Body of pancreas (tissue), 4 donors: ENCODE measurements around the gene WNT6. TPM values are rescaled to one million over a fixed set of nuclear protein-coding genes. Genes with fewer than 3 reads are reported as not detected.

Experiments
- ATAC-seq: fragments of 150-250 bp; one replicate; pipeline ENCODE4 v1.9.1; 2016
- DNase-seq, 4 donors: peaks; one replicate each; pipeline ENCODE4 v3.0.0-alpha.2; 2019
- H3K27ac ChIP-seq, 4 donors: fragments of 200-600 bp; sonication (generic); 1 replicate in 3 of 4; 2 replicates in 1 of 4; pipeline versions ENCODE4 v1.5.1 to v1.6.1; 2016 to 2019; ENCODE audit warnings: mild to moderate bottlenecking in 1 of 4, mixed read lengths in 1 of 4, moderate library complexity in 1 of 4
- H3K27me3 ChIP-seq, 2 donors: fragments of 200-600 bp; sonication (generic); one replicate each; pipeline ENCODE4 v1.6.0; 2016; ENCODE audit warnings: mild to moderate bottlenecking in 1 of 2
- H3K36me3 ChIP-seq, 2 donors: fragments of 200-600 bp; sonication (generic); replicated peaks in 1 of 2; 2 replicates each; pipeline ENCODE4 v1.5.1; 2016; ENCODE audit warnings: low read depth in 2 of 2; ENCODE audit not compliant: insufficient read depth in 1 of 2
- H3K4me1 ChIP-seq: fragments of 200-600 bp; sonication (generic); one replicate; pipeline ENCODE4 v1.6.0; 2016
- H3K4me3 ChIP-seq, 2 donors: fragments of 200-600 bp; sonication (generic); 1 replicate in 1 of 2; 2 replicates in 1 of 2; pipeline ENCODE4 v1.5.1; 2016 to 2019
- H3K9me3 ChIP-seq, 3 donors: fragments of 200-600 bp; sonication (generic); 1 replicate in 2 of 3; 2 replicates in 1 of 3; pipeline ENCODE4 v1.5.1; 2016
- POLR2A ChIP-seq, 3 donors: fragments of 450-650 bp; IDR thresholded peaks; one replicate each; pipeline ENCODE4 v1.6.1; 2016; ENCODE audit warnings: antibody characterized with exemption in 3 of 3, mild to moderate bottlenecking in 2 of 3
- WGBS, 2 donors: methylation state at CpG; one replicate each; pipeline ENCODE4 v1.1.5; 2017; 5-methylcytosine and 5-hydroxymethylcytosine counted together
- intact Hi-C: fragments of 100-400 bp; cut with DNase I; formaldehyde crosslinking; loops from one replicate; pipeline ENCODE4 v1.15.1; 2023
- total RNA-seq, 2 donors: library from RNA; depleted of rRNA; stranded (reverse); fragments of >200 nt; gene quantifications; one replicate each; pipeline ENCODE4 v1.1.0, GENCODE V29; 2016
- TF ChIP-seq, protein P1 (sequence below), 7 experiments: fragments of 450-650 bp in 4 of 7; fragments of 200-600 bp in 3 of 7; sonication (generic) in 3 of 7; IDR thresholded peaks; one replicate each; pipeline ENCODE4 v1.5.1; 2016 to 2019; ENCODE audit warnings: antibody characterized with exemption in 7 of 7

Gene WNT6
- total RNA-seq, 2 donors from 2014 or later = 1.0 TPM; not detected in 1

DNA sequence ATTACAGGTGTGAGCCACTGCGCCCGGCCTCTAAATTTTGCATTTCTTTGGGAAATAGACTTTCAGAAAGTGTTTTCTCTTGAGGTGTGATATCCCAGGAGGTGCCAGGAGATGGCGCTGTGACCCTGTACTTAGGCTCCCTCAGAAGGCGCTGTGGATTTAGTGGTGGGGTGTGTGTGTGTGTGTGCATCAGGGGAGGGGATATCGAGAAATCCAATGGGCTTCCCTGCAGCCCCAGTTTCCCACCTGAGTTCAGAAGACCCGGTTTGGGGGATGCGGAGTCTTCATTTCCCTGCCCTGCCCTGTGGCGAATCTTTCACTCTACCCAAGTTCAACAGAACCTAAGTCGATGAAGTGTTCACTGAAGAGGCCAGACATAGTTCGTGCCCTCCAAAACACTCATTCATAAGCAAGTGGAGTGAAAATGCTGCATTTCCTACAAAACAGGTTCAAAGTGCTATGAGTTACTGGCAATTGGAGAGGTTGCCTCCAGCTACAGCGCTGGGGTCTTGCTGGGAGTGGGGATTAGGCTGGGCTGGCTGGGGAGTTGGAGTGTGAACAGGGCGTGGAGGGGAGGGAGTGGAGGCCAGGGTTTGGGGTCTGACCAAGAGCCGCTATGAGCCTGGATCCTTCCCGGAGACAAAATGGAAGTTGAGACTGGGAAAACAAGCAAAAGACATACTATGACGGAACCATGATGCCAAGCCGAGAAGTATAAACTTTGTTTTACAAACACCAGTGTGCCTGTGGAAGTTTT lies 6.5 kb upstream of the WNT6 start:
- peaks cover 8% of the 10 kb centered on the region for H3K4me1 ChIP-seq
- no peaks in the 10 kb centered on the region for H3K36me3 ChIP-seq
- no peaks in the 10 kb centered on the region for H3K27me3 ChIP-seq
- H3K9me3 ChIP-seq = no peaks in the 10 kb centered on the region
- no peak overlapping the region for H3K27ac ChIP-seq
- 17 to 19% methylated on average over 14 to 16 of the region's 16 CpGs for WGBS, 2 donors
- DNase-seq (peak; percentile 59 to 74 (median 62)), ATAC-seq (peak; percentile 65)
- intact Hi-C loops = loop anchor here (10.0 kb wide), 1 partner anchor 148 kb away; no protein-coding TSS in a partner anchor
- no peak for TF ChIP-seq POLR2A (IDR thresholded peaks at IDR 0.05)
- TF ChIP-seq, protein P1, sequence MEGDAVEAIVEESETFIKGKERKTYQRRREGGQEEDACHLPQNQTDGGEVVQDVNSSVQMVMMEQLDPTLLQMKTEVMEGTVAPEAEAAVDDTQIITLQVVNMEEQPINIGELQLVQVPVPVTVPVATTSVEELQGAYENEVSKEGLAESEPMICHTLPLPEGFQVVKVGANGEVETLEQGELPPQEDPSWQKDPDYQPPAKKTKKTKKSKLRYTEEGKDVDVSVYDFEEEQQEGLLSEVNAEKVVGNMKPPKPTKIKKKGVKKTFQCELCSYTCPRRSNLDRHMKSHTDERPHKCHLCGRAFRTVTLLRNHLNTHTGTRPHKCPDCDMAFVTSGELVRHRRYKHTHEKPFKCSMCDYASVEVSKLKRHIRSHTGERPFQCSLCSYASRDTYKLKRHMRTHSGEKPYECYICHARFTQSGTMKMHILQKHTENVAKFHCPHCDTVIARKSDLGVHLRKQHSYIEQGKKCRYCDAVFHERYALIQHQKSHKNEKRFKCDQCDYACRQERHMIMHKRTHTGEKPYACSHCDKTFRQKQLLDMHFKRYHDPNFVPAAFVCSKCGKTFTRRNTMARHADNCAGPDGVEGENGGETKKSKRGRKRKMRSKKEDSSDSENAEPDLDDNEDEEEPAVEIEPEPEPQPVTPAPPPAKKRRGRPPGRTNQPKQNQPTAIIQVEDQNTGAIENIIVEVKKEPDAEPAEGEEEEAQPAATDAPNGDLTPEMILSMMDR (IDR thresholded peaks at IDR 0.05) = peak; percentile 35 to 81 (median 64)
- H3K4me3 ChIP-seq = no peak overlapping the region

DNA sequence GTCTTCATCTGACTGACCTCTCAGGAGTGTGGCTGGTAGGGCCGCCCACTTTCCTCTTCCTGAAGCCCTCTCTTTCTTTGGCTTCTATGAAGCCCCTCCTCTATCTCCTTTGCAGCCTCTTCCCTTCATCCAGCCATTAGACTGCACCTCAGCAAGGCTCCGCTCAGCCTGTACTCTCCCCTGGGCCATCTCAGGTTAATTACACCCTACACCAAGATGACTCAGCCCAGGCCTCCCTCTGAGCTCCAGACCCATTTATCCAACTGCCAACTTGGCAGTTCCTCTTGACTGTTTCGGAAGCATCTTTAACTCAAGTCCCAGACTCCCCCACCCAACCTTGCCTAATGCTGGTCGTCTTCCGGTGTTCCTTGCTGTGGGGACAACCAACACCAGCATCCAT lies 5.8 kb upstream of the WNT6 start:
- intact Hi-C loops = loop anchor here (10.0 kb wide), 1 partner anchor 149 kb away; no protein-coding TSS in a partner anchor
- H3K4me3 ChIP-seq = no peak overlapping the region
- H3K4me1 ChIP-seq = peaks cover 8% of the 10 kb centered on the region
- no peak for DNase-seq
- TF ChIP-seq, protein P1 (IDR thresholded peaks at IDR 0.05) = no peak
- TF ChIP-seq POLR2A (IDR thresholded peaks at IDR 0.05) = no peak
- H3K27me3 ChIP-seq = no peaks in the 10 kb centered on the region
- WGBS, 2 donors = 38 to 52% methylated on average over 5 of the region's 5 CpGs
- no peaks in the 10 kb centered on the region for H3K9me3 ChIP-seq
- ATAC-seq = no peak
- no peaks in the 10 kb centered on the region for H3K36me3 ChIP-seq
- H3K27ac ChIP-seq = no peak overlapping the region

DNA sequence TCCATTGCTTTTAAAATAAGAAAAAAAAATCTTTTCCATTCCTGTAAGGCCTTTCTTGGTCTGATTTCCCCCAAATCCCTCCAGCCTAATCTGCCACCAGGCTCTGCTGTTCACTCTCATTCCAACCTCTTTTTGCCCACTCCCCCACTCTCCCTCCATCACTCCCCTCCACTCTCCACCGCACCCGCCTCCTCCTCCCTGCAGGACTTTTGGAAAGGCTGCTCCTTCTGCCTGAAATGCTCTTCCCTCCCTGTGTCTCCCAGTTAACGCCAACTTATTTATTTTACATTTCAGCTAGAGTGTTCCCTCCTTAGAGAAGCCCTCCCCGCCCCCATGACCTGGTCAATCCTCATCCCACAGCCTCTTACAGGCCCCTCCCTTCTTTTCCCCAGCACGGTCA lies 4.7 kb upstream of the WNT6 start:
- ATAC-seq = no peak
- Histone ChIP-seq H3K4me3 (no peak overlapping the region), H3K27me3 (peaks cover 0 to 1% of the 10 kb centered on the region in 2 donors), H3K36me3 (no peaks in the 10 kb centered on the region), H3K27ac (no peak overlapping the region), H3K9me3 (no peaks in the 10 kb centered on the region), H3K4me1 (peaks cover 16% of the 10 kb centered on the region)
- TF ChIP-seq, protein P1 (IDR thresholded peaks at IDR 0.05) = no peak
- no peak for TF ChIP-seq POLR2A (IDR thresholded peaks at IDR 0.05)
- 45 to 47% methylated on average over 5 of the region's 5 CpGs for WGBS, 2 donors
- no peak for DNase-seq
- intact Hi-C loops = loop anchor here (10.0 kb wide), 1 partner anchor 150 kb away; no protein-coding TSS in a partner anchor

DNA sequence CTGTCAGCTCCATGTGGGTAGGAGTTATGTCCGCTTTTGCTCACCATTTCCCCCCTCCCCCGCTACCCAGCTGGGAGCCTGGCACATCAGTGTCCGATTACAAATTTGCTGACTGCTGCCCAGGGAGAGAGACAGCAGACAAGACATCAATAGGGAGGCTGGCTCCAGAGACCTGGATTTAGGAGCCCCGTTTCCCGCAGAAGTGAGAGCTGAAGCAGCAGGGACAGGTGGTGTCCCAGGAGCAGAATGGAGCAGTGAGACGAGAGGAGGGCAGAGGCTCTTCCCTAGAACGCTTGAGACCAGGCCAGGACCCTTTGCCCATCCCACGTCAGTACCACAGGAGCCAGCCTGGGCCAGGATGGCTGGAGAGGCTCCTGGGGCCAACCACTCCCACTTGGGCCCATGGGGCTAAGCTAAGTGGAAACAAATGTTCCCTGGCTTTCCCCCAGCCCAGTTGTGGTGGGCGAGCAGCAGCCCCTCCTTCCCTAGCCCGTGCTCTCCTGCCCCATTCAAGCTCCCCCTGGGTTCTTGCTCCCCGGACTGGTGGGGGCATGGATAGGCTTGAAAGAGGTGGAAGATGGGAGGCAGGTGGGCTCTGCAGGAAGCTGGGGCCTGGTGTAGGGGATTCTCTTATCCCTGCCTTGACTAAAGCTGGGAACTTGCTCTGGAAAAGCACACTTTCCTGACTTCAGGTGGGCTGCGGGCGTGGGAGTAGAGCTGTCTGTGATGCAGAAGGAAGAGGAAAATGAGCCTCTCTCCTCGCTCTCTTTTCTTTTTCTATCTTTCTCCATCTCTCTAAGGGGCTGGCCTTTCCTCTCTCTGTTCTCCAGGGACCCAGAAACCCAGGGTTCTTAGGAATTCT lies 4.1 kb upstream of the WNT6 start:
- intact Hi-C loops = loop anchor here (10.0 kb wide), 1 partner anchor 151 kb away; no protein-coding TSS in a partner anchor
- H3K27ac ChIP-seq = no peak overlapping the region
- DNase-seq = no peak
- peaks cover 0 to 8% of the 10 kb centered on the region in 2 donors for H3K27me3 ChIP-seq
- 34 to 46% methylated on average over 13 to 14 of the region's 14 CpGs for WGBS, 2 donors
- no peak for TF ChIP-seq POLR2A (IDR thresholded peaks at IDR 0.05)
- TF ChIP-seq, protein P1 (IDR thresholded peaks at IDR 0.05) = no peak
- no peak overlapping the region for H3K4me3 ChIP-seq
- no peaks in the 10 kb centered on the region for H3K36me3 ChIP-seq
- peaks cover 23% of the 10 kb centered on the region for H3K4me1 ChIP-seq
- H3K9me3 ChIP-seq = no peaks in the 10 kb centered on the region
- ATAC-seq = no peak
